Ishikawa (cell line): ENCODE measurements around the gene ZNF486.

Experiments used
- CEBPB ChIP-seq: IDR thresholded peaks from 2 replicates; pipeline ENCODE4 v1.6.1; 2012
- CREB1 ChIP-seq: IDR thresholded peaks from 2 replicates; pipeline ENCODE4 v1.6.1; 2012; ENCODE audit warnings: low read depth
- EGR1 ChIP-seq: IDR thresholded peaks from 2 replicates; pipeline ENCODE4 v1.6.1; 2012
- EP300 ChIP-seq: IDR thresholded peaks from 2 replicates; pipeline ENCODE4 v1.6.1; 2012; ENCODE audit warnings: borderline replicate concordance
- FOXM1 ChIP-seq: IDR thresholded peaks from 2 replicates; pipeline ENCODE4 v1.6.1; 2012; ENCODE audit warnings: low read depth, borderline replicate concordance
- MAX ChIP-seq: IDR thresholded peaks from 2 replicates; pipeline ENCODE4 v1.6.1; 2012
- NFIC ChIP-seq: IDR thresholded peaks from 2 replicates; pipeline ENCODE4 v1.6.1; 2012
- RAD21 ChIP-seq: IDR thresholded peaks from 2 replicates; pipeline ENCODE4 v1.6.1; 2012; ENCODE audit warnings: low read depth
- REST ChIP-seq: IDR thresholded peaks from 2 replicates; pipeline ENCODE4 v1.6.1; 2012; ENCODE audit warnings: low read depth, mild to moderate bottlenecking
- TAF1 ChIP-seq: IDR thresholded peaks from 2 replicates; pipeline ENCODE4 v1.6.1; 2012; ENCODE audit warnings: low read depth, mild to moderate bottlenecking
- TCF12 ChIP-seq: IDR thresholded peaks from 2 replicates; pipeline ENCODE4 v1.6.1; 2012; ENCODE audit warnings: low read depth
- TEAD4 ChIP-seq: IDR thresholded peaks from 2 replicates; pipeline ENCODE4 v1.6.1; 2012
- USF1 ChIP-seq: IDR thresholded peaks from 2 replicates; pipeline ENCODE4 v1.6.1; 2012
- YY1 ChIP-seq: IDR thresholded peaks from 2 replicates; pipeline ENCODE4 v1.6.1; 2012; ENCODE audit warnings: low read depth
- ZBTB7A ChIP-seq: IDR thresholded peaks from 2 replicates; pipeline ENCODE4 v1.6.1; 2012; ENCODE audit warnings: low read depth

ZNF486 gene

GRCh38 chr19:20171285-20171684, 4.3 kb downstream of the ZNF486 start:
- no peak for TF ChIP-seq USF1
- no peak for TF ChIP-seq CREB1
- TF ChIP-seq TCF12 = no peak
- TF ChIP-seq FOXM1 = no peak
- no peak for TF ChIP-seq TAF1
- TF ChIP-seq REST = no peak
- no peak for TF ChIP-seq NFIC
- TF ChIP-seq YY1 = no peak
- no peak for TF ChIP-seq TEAD4
- no peak for TF ChIP-seq EP300

GRCh38 chr19:20182222-20182785, 15.3 kb downstream of the ZNF486 start:
- no peak for TF ChIP-seq CREB1
- TF ChIP-seq ZBTB7A = no peak
- no peak for TF ChIP-seq MAX
- no peak for TF ChIP-seq TCF12
- TF ChIP-seq TAF1 = no peak
- TF ChIP-seq NFIC = no peak
- no peak for TF ChIP-seq FOXM1
- no peak for TF ChIP-seq EP300

- no peak for TF ChIP-seq ZBTB7A
- TF ChIP-seq NFIC = no peak
- TF ChIP-seq MAX = no peak
- TF ChIP-seq REST = no peak
- TF ChIP-seq EP300 = no peak
- TF ChIP-seq TAF1 = no peak
- TF ChIP-seq CEBPB = no peak
- no peak for TF ChIP-seq TCF12
- TF ChIP-seq FOXM1 = no peak
- TF ChIP-seq USF1 = no peak
- no peak for TF ChIP-seq RAD21
- TF ChIP-seq TEAD4 = no peak
- no peak for TF ChIP-seq CREB1
- TF ChIP-seq YY1 = no peak
- TF ChIP-seq EGR1 = no peak
These were observed 19.2 kb downstream of the ZNF486 start for GRCh38 chr19:20186174-20186573.

- TF ChIP-seq EP300 = no peak
- TF ChIP-seq TEAD4 = no peak
- TF ChIP-seq CEBPB = no peak
- TF ChIP-seq TCF12 = no peak
- TF ChIP-seq REST = no peak
- no peak for TF ChIP-seq USF1
- TF ChIP-seq RAD21 = no peak
- no peak for TF ChIP-seq FOXM1
- TF ChIP-seq ZBTB7A = no peak
- no peak for TF ChIP-seq NFIC
- no peak for TF ChIP-seq EGR1
- no peak for TF ChIP-seq MAX
- no peak for TF ChIP-seq TAF1
These were observed 30.7 kb downstream of the ZNF486 start for GRCh38 chr19:20197747-20198146.
